ENCODE data around the gene ZFYVE9. TPM values are rescaled to one million over a fixed set of nuclear protein-coding genes. Genes with fewer than 3 reads are reported as not detected.

ZFYVE9 gene
- total and polyA plus RNA-seq, 2 of the 4 experiments (the other 2 are of a cell fraction) = 8.3 to 28.7 TPM

DNA sequence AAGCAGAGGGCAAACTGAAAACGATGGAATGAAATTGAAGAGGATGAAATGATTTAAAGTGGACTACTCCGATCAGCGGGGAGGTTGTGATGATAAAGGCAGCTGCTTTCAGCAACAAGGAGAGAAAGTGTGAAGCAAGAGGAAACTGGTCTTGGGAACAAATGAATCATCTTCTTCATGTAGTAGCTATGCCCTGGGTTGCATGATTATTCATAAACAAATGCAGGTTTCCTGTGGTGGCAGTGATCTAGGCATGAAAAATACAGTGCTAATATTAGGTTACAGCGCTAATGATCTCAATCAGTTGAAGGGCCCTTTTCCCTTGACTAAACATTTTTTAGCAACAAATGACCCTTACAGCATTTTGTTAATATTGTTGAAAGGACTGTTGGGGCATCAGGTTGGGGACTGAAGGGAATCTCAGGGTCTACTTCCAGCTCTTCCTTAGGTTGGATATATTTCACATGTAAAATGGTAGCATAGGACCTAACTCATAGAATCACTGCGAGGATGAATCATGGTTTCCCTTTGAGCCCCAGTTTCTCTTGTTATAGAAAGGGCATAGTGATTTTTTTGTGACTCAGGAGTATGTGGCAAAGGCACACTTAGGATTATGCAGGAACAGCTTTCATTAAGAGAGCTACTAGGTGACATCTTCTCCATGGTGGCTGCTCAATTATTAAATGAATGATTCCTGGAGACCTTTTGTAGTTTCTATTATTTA is 1.9 kb upstream of the ZFYVE9 start:
- Histone ChIP-seq H2AFZ (replicated peaks; ENCODE audit: low read length, poor library complexity) (no peak overlapping the region), H2AK9ac (replicated peaks; ENCODE audit: low read depth, low read length, poor library complexity) (no peak overlapping the region), H3K79me1 (ENCODE audit: low read depth in 1 of 2, low read length in 2 of 2) (peaks cover 2 to 11% of the 10 kb centered on the region in 2 experiments; a peak in 3 of 4 replicates), H2BK20ac (ENCODE audit: low read depth, low read length) (no peak overlapping the region), H3K4me2 (ENCODE audit: low read depth, low read length) (peak overlapping the region; percentile 26; the same call in 1 of the 2 replicates), H3K36me3 (ENCODE audit: control insufficient read depth, insufficient read depth, low read length) (no peaks in the 10 kb centered on the region), H2AK5ac (ENCODE audit: low read depth, low read length) (no peak overlapping the region), H3K4me1 (ENCODE audit: control insufficient read depth, insufficient read depth, low read length) (peaks cover 4% of the 10 kb centered on the region), H2BK120ac (ENCODE audit: low read depth, low read length) (no peak overlapping the region), H4K5ac (ENCODE audit: low read depth, low read length) (no peak overlapping the region), H3K27me3 (ENCODE audit: control insufficient read depth, insufficient read depth, low read length) (no peaks in the 10 kb centered on the region), H3K9me1 (ENCODE audit: insufficient read depth, low read length) (no peaks in the 10 kb centered on the region), H3K23ac (ENCODE audit: low read depth, low read length) (no peak overlapping the region), H2BK15ac (ENCODE audit: low read depth, low read length) (no peak overlapping the region), H3K9me3 (ENCODE audit: control insufficient read depth, insufficient read depth, low read length) (no peaks in the 10 kb centered on the region), H3K27ac (ENCODE audit: insufficient read depth, low read length) (no peak overlapping the region), H3K4ac (ENCODE audit: low read depth, low read length) (no peak overlapping the region; the same call in 1 of the 2 replicates), H3K56ac (ENCODE audit: extremely low read depth, insufficient read depth, low read length) (no peak overlapping the region), H3K4me3 (ENCODE audit: insufficient read depth, low read depth, low read length) (no peak overlapping the region), H2BK5ac (ENCODE audit: low read depth, low read length, poor library complexity, severe bottlenecking) (peak overlapping the region; percentile 58), H3K14ac (replicated peaks; ENCODE audit: low read depth, low read length) (no peak overlapping the region), H4K8ac (ENCODE audit: low read depth in 2 of 2, low read length in 2 of 2) (no peak overlapping the region), H3K9ac (ENCODE audit: low read depth, low read length) (no peak overlapping the region), H3K18ac (ENCODE audit: low read depth, low read length) (no peak overlapping the region), H4K91ac (ENCODE audit: insufficient read depth, low read depth, low read length) (no peak overlapping the region), H4K20me1 (ENCODE audit: insufficient read depth, low read length) (no peaks in the 10 kb centered on the region)
- DNase-seq (peak; percentile 88), ATAC-seq (ENCODE audit: low read depth) (peak; percentile 13)
- BruUV-seq (replicated peaks) = no TSS peak
- in situ Hi-C loops (cut with MboI; ENCODE audit: low sequenced_read_pairs) = no loop called here
- ChIA-PET CTCF (interaction anchor here (0.8 kb wide), 1 partner anchor 13 kb away, joined by 3 read pairs; no protein-coding TSS in a partner anchor), POLR2A (ENCODE audit: unreplicated experiment) (no interaction called here)
- TF ChIP-seq RCOR1 (IDR thresholded peaks at IDR 0.05; ENCODE audit: insufficient replicate concordance, low read length) (no peak), FOS (IDR thresholded peaks at IDR 0.05; ENCODE audit: low read depth, low read length) (peak; percentile 53; the same call in 1 of the 2 replicates), CEBPB (IDR thresholded peaks at IDR 0.05; ENCODE audit: low read depth, low read length) (peak; percentile 97), MXI1 (IDR thresholded peaks at IDR 0.05; ENCODE audit: borderline replicate concordance, low read depth, low read length) (no peak)
- TF ChIP-seq, protein P1, sequence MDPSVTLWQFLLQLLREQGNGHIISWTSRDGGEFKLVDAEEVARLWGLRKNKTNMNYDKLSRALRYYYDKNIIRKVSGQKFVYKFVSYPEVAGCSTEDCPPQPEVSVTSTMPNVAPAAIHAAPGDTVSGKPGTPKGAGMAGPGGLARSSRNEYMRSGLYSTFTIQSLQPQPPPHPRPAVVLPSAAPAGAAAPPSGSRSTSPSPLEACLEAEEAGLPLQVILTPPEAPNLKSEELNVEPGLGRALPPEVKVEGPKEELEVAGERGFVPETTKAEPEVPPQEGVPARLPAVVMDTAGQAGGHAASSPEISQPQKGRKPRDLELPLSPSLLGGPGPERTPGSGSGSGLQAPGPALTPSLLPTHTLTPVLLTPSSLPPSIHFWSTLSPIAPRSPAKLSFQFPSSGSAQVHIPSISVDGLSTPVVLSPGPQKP (IDR thresholded peaks at IDR 0.05; ENCODE audit: borderline replicate concordance, low read depth, low read length) = no peak
- intact Hi-C loops (cut with micrococcal nuclease) = loop anchor here (5.0 kb wide), 1 partner anchor 207 kb away; no protein-coding TSS in a partner anchor
- dilution Hi-C loops (cut with HindIII; ENCODE audit: low sequenced_read_pairs, unreplicated experiment) = no loop called here
- no CpG with 5 or more reads among the region's 5 CpGs for WGBS, 2 experiments (ENCODE audit: extremely low coverage in 2 of 2, insufficient read length in 1 of 2)

Data from IMR-90 (cell line).